HG03108 (cell line): Measurements from ENCODE around the gene FUT6.
"Not testable (repeated sequence)": the region's sequence is repeated elsewhere in the genome, so short reads cannot be mapped to it uniquely, and the experiment has no call there.

ENCODE experiments used
- ATAC-seq: cut with Tn5 transposase; IDR thresholded peaks from one replicate; pipeline ENCODE4 v1.9.1; 2021; ENCODE audit warnings: moderate library complexity; ENCODE audit not compliant: unreplicated experiment

Gene FUT6, protein sequence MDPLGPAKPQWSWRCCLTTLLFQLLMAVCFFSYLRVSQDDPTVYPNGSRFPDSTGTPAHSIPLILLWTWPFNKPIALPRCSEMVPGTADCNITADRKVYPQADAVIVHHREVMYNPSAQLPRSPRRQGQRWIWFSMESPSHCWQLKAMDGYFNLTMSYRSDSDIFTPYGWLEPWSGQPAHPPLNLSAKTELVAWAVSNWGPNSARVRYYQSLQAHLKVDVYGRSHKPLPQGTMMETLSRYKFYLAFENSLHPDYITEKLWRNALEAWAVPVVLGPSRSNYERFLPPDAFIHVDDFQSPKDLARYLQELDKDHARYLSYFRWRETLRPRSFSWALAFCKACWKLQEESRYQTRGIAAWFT

DNA sequence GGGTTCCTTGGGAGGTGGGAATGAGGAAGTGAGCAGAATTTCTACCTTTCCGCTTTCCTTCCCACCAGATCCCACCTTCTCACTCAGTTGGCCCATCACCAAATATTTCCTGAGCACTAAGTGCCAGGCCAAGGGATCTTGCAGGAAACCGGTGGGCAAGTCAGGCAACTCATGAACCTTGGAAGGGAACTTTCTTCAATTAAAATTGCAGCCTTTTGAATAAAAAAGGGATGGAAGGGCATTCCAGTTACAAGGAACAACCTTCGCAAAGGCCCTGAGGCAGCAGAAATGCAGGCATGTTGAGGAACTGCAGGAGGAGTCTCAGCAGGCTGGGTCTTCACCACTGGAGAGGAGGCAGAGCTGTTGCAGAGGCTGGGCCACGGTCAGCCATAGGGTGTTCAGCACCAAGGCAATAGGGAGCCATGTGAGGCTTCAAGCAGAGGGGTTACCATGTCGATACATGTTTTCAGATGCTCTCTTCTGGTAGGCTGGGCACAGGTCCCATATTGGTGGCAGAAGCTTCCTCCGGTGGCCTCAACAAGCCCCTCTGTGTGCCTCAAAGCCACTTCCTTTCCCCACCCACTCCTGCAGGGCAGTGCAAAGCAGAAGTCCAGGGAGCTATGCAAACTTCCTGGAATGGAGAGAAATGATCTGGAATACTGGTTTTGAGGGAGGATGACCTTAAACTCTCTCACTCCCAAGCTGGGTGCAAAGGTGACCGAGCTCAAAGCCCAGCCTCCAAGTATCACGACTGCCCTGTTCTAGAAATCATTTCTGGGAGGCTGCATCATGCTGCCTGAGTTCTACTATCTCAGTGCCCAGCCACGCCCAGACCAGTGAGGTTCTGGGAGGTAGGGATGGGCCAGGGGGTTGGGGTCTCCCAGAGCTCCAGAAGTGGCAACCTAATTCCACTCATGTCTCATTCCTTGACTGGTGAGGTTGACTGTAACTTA is at the start of gene FUT6:
Gene FUT6, minus strand, starts transcription at position 638 of the 953 bp plus-strand sequence. CDS start 7,135 bp downstream, outside the sequence.
- no peak for ATAC-seq

- not testable (repeated sequence) for ATAC-seq
Measured at GRCh38 chr19:5884065-5884811, 44.7 kb upstream of the FUT6 start.

GRCh38 chr19:5883157-5883873 is 43.8 kb upstream of the FUT6 start:
- not testable (repeated sequence) for ATAC-seq

DNA sequence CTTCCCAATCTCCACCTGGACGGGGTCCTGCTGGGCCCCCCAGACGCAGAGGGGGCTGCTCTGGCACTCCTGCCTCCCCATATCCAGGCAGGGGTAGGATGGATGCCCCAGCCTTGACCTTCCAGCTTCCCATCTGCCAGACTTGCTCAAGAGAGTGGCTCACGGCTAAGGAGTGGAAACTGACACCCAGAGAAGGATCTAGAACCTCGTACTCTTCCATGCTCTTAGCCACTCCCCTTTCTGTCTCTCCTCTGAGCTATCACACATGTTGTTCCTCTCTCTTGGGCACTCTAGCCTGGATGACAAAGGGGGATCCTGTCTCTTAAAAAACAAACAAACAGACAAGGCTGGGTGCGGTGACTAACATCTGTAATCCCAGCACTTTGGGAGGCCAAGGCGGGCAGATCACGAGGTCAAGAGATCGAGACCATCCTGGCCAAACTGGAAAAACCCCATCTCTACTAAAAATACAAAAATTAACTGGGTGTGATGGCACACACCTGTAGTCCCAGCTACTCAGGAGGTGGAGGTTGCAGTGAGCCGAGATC is 43.0 kb upstream of the FUT6 start:
- no peak for ATAC-seq

DNA sequence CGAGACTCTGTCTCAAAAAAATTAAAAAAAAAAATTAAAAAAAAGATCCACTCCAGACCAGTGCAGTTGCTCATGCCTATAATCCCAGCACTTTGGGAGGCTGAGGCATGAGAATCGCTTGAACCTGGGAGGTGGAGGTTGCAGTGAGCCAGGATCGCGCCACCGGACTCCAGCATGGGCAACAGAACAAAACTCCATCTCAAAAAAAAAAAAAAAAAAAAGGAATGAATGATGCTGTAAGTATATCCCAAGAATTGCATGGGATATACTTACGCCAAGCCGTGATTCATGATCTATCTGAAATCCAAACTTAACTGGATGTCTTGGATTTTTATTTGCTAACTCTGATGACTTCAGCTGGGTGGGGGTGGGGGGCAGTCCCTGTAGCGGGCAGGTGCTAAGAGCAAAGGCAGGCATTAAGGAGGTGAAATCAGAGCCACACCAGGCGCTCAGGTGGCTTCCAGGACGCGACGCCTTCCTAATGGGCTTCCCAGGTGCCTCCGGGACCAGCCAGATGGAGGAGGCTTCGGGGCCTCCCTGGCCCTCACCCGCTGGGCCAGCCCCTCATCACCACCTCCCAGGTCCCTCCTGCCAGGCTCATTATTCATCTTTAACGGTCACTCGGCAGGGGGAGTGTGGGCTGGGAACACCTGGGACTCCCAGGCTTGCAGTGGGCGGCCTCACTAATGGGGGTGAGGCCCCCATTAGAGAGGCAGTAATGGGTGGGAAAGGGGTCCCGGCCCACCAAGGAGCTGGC is 42.2 kb upstream of the FUT6 start:
- no peak for ATAC-seq

DNA sequence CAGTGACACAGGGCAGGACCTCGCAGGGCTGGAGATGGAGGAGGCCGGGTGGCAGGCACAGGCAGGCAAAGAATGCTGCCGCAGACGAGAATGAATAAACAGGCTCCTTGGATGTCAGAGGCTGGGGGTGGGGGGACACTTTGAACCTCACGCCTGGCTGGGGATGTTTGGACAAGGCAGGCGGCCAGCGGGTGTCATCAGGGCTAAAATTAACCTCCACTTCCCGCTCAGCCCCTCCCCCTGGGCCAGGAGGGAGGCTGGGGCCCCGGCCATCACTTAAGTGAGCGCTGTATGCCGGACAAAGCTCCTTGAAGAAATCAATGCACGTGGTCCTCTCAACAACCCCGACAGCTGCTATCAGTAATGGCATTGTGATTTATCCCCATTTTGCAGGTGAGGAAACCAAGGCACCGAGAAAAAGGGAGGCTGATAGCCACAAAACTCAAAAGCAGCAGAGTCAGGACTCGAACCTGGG is 41.1 kb upstream of the FUT6 start:
- ATAC-seq: no peak

GRCh38 chr19:5880196-5880595 is 40.7 kb upstream of the FUT6 start:
- no peak for ATAC-seq

GRCh38 chr19:5877882-5878281 is 38.4 kb upstream of the FUT6 start:
- no peak for ATAC-seq

DNA sequence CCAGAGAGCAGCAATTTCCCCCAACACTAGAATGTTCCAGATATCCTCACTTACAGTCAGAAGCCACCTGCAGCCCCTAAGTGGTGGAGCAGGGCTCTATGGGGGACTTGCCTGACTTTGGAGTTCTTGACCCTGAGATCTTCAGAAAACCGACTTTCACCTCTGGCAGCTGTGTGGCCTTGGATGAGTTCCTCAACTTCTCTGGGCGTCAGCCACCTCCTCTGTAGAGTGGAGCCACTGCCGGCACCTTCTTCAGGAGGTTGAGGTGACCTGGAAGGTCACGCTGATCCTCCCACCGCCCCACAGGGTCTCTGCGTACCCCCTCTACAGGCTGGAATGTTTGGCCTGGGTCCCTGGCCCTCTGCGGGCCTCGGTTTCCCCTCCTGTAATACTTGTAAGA is 37.9 kb upstream of the FUT6 start:
- no peak for ATAC-seq

DNA sequence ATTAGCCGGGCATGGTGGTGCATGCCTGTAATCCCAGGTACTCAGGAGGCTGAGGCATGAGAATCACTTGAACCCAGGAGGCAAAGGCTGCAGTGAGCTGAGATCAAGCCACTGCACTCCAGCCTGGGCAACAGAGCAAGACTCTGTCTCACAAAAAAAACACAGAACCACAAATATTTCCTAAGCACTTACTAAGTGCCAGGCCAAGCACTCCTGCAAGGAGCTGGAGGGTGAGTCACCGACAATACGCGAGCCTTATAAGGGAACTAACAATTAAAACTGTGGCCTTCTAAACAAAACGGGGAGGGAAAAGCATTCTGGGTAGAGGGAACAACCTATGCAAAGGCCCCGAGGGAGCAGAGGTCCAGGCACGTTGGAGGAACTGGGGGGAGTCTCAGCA is 35.0 kb upstream of the FUT6 start:
- ATAC-seq: not testable (repeated sequence)

GRCh38 chr19:5873617-5874199 is 34.2 kb upstream of the FUT6 start:
- no peak for ATAC-seq

- no peak for ATAC-seq
Measured at GRCh38 chr19:5870986-5871394, 31.5 kb upstream of the FUT6 start.

DNA sequence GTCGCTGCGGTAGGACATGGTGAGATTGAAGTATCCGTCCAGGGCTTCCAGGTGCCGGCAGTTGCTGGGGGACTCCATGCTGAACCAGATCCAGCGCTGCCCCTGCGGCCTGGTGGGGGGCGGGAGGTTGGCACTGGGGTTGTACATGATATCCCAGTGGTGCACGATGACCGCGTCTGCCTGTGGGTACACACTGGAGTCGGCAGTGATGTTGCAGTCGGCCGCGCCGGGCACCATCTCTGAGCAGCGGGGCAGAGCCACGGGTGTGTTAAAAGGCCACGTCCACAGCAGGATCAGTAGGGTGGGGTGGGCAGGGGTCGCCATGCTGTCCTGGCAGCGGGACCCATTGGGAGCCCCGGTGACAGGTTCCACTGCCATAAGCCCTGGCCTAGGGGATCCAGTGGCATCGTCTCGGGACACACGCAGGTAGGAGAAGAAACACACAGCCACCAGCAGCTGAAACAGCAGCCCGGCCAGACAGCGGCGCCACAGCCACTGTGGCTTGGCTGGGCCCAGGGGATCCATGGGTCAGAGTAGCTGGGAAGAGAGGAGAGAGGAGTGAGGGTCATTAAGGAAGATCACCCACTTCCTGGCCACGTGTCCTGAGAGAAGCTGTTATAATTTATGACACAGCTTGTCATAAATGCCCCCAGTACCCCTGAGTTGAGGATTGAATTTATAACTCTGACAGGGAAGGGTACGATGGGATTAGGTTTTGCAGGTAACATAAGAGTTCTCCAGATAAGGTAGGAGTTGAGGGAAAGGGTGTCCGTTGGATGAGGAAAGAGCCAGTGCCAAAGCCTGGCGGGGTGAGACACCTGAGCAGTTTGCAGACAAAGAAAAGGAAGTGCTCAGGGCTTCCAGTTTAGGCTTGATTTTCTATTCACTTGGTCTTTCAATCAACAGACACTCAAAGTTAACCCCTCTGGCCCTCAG is 28.0 kb upstream of the FUT6 start:
- no peak for ATAC-seq

GRCh38 chr19:5865772-5866171 is 26.3 kb upstream of the FUT6 start:
- ATAC-seq: no peak

DNA sequence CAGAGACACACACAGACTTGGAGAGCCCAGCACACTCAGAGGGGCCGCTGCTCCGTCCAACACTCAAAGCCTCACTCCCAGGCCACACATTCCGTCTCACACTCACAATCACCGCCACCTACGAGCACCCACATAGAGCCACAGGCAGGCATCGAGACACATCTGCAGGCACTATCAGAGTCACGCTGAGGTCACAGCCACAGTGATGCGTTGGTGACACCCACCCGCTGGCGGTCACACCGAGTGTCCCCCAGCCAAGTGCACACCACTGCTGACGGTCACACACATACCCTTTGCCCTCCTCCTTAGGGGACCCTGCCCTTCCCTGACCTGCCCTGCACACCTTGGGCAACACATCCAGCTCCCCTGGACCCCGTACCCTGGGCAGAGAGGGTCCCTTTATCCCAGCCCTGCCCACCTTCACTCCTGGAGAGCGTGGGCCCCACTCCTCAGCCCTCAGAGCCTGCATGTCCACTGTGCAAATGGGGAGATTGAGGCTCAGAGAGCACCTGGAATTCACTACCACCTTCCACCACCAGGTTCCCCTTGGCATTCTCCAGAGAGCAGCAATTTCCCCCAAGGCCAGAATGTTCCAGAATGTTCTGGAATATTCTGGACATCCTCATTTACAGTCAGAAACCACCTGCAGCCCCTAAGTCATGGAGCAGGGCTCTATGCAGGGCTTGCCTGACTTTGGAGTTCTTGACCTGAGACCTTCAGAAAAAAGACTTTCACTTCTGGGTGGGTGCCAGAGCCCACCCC is 25.4 kb upstream of the FUT6 start:
- no peak for ATAC-seq

DNA sequence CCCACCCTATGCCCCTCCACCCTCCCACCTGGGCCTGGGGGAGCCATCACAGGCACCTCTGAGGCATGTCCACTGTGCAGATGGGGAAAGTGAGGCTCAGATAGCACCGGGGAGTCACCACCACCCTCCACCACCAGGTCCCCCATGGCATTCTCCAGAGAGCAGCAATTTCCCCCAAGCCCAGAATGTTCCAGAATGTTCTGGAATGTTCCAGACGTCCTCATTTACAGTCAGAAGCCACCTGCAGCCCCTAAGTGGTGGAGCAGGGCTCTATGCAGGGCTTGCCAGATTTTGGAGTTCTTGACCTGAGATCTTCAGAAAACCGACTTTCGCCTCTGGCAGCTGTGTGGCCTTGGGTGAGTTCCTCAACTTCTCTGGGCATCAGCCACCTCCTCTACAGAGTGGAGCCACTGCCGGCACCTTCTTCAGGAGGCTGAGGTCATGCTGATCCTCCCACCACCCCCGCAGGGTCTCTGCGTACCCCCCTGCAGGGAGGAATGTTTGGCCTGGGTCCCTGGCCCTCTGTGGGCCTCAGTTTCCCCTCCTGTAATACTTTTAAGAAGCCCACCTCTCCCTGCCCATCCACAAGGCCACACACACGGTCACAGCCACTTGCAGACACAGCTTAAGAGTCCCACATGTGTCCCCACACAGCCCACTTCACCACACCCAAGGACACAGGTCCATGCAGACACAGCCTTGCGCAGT is 24.7 kb upstream of the FUT6 start:
- no peak for ATAC-seq
